GM12872 (cell line): ENCODE data around the gene DEPDC5.

ENCODE experiments used
- CTCF ChIP-seq: IDR thresholded peaks from 3 replicates; pipeline ENCODE4 v1.5.1; 2011; ENCODE audit warnings: low read depth, mild to moderate bottlenecking, low read length, moderate library complexity; ENCODE audit not compliant: insufficient read depth

DEPDC5 gene

GRCh38 chr22:31937341-31937740, 183.5 kb downstream of the DEPDC5 start:
- TF ChIP-seq CTCF, result no peak

DNA sequence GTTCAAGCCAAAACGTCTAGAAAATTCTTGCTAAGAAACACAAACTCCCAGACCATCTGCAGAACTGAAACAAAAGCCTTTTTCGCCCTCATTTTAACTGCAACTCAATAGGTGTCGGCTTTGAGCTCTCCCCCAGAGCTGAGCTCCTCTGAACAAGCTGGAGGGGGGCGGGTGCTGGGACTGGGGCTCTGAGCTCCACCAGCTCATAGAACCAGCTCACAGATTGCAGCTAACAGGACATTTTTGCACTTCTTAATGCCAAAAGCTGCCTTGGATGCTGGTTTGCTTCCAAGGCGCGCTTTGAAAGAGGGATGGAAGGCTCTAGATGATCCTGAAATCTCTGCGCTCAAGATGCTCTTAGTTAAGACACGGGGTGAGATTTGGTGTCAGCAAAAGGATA, 184.5 kb downstream of the DEPDC5 start:
- no peak for TF ChIP-seq CTCF

DNA sequence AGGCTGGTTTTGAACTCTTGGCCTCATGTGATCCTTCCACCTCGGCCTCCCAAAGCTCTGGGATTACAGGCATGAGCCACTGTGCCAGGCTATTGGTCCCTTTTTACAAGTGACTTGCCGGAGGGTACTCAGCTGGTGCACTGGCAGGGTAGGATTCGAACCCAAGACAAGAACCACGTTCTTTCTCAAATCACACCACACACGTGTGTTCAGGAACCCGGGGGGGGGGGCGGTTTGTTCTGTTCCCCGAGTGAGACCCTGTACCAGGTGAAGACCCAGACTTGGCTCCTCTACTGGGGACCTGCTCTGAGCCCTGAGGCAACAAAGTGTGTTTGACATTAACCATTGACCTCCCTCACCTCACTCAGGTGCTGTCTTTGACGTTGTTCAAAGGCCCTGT, 186.7 kb downstream of the DEPDC5 start:
- TF ChIP-seq CTCF, result no peak

DNA sequence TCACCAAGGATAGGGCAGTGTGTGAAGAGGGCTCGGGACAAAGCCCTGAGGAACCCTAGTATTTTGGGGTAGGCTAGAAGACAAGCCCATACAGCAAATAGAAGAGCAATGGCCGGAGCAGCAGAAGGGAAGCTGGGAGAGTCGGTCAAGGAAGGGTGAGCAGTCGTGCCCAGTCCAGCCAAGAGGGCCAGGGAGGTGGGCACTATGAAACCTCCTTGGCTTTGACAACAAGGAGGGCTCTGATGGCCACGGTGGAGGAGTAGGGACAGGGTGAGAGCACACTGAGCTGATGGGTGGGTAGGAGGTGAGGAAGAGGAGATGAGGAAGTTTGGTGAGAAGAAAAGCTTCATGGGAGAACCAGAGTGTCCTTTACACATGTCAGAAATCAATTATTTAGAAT, 188.3 kb downstream of the DEPDC5 start:
- no peak for TF ChIP-seq CTCF

DNA sequence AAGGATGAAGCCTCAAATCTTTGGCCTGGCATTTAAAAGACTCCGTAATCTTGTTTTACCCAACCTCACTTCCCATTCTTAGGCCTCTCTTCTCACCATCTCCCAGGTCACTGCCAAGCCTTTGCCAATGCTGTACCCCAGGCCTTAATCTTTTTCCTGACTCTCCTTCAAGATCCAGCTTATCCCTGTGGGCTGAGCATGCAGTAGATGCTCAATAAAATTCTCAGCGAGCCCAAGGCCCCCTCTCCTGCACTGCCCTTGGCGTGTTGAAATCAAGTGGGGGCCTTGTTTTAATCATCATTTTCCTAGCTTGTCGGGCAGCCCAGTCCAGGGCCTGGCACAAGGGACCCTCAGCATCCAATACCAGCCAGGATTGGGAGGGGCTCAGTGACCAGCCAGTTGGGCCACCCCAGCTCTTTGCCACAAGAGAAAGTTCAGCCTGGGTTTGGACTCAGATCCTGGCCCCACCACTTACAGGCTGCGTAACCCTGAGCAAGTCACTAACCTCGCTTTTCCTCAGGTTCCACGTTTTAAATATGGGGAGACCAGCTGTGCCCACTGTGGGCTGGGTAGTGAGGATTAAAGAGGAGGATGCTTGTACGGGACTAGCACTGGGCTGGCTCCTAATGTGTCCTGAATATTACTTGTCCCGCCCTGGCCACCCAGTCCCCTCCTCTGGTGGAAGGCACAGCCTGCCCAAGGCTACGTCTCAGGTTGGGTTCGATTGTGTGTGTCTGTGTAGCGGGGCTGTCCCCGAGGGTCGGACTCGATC, 189.6 kb downstream of the DEPDC5 start:
- no peak for TF ChIP-seq CTCF

- no peak for TF ChIP-seq CTCF
Observed at GRCh38 chr22:31943978-31944699, 190.3 kb downstream of the DEPDC5 start, which contains the start of gene YWHAH. TSS of gene YWHAH (plus strand) at chr22:31944535. CDS start at chr22:31944734, 199 bp downstream.

GRCh38 chr22:31944700-31945442, 191.1 kb downstream of the DEPDC5 start:
- no peak for TF ChIP-seq CTCF
